GM12865 (cell line): ENCODE data around the gene RASSF9.

ENCODE experiments used
- DNase-seq: peaks from one replicate; pipeline ENCODE4 v3.0.0; 2010; ENCODE audit warnings: low read depth
- H3K4me3 ChIP-seq: 2 replicates; pipeline ENCODE4 v1.5.1; 2011; ENCODE audit warnings: mild to moderate bottlenecking, low read depth, low read length, control low read depth
- CTCF ChIP-seq: IDR thresholded peaks from 2 replicates; pipeline ENCODE4 v1.5.1; 2011; ENCODE audit warnings: low read length, control low read depth, low read depth, inconsistent platforms; ENCODE audit not compliant: insufficient read depth; ENCODE audit errors: missing control alignments

Gene RASSF9

GRCh38 chr12:85836197-85837090 lies at the start of gene RASSF9:
Gene RASSF9 (minus strand): TSS chr12:85836409. CDS start chr12:85836201, 208 bp downstream.
- H3K4me3 ChIP-seq = no peak within 1 kb of the TSS
- DNase-seq = peak; percentile 2
- no peak for TF ChIP-seq CTCF

GRCh38 chr12:85883763-85884162 lies 47.6 kb upstream of the RASSF9 start:
- no peak overlapping the region for H3K4me3 ChIP-seq
- no peak for TF ChIP-seq CTCF
- no peak for DNase-seq

GRCh38 chr12:85877459-85877858 lies 41.2 kb upstream of the RASSF9 start:
- TF ChIP-seq CTCF = no peak

DNA sequence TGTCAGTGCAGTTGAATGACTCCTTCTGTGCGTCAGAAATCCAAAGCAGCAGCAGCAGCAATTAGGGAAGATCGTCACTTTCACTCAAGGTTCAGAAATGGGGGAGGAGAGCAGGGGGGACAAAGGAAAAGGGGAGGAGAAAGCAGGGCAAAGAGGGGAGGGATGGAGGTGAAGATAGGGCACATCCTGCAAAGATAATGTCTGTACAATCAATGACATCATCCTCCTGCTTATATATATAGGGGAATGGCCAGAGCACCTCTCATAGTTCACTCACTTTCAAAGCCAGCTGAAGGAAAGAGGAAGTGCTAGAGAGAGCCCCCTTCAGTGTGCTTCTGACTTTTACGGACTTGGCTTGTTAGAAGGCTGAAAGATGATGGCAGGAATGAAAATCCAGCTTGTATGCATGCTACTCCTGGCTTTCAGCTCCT lies 37.8 kb upstream of the RASSF9 start, which contains the start of gene NTS:
NTS (plus strand) TSS at position 265 of the 431 bp plus-strand sequence; CDS start at position 374, 109 bp downstream.
- TF ChIP-seq CTCF = no peak
- no peak for DNase-seq
- H3K4me3 ChIP-seq = no peak within 1 kb of the TSS

More at GRCh38 chr12:85877459-85877858, 41.2 kb upstream of the RASSF9 start:
- no peak overlapping the region for H3K4me3 ChIP-seq
- DNase-seq = no peak

- peak; percentile 71 for TF ChIP-seq CTCF
- DNase-seq = peak; percentile 58
- no peak overlapping the region for H3K4me3 ChIP-seq
These were observed 36.4 kb upstream of the RASSF9 start for GRCh38 chr12:85872497-85873091.

DNA sequence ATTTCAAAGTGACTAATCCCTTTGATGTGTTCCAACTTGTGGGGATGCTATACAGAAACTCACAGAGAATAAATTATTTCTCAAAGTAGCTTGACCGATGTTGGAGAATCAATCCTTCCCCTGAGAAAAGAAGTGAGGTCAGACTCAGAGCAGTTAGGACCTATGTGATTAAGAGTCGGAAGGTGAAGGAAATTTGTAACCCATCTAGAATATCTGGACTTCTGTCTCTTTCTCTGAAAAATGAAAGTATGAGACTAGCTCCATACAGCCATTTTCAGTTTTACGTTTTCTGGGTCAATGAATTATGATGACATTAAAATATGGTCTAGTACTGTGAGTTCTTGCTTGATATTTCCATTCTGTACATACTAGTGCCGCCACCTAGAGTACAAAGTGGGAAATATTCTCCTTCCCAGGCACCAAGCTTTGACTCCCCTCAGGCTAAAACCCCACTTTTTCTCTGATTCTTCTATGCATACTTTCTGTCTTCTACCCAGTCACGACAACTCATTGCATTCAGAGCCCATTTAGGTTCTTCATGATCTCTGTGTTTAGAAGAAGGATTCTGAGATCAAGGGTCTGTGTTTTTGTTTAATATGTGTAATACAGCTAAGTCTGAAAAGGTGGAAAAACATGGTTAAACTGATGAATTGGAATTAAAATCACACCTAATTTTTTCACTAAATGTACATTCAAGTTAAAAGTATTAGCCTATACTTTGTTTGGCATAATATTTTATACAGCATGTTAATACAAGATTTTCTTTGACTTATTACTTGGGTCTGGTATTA lies 31.0 kb upstream of the RASSF9 start:
- H3K4me3 ChIP-seq = no peak overlapping the region
- peak; percentile 58 for DNase-seq
- peak; percentile 66 for TF ChIP-seq CTCF
